Nephron progenitor cell (in vitro differentiated cells): Measurements from ENCODE around the gene SEC24D.

ENCODE experiments used
- DNase-seq: peaks from one replicate; pipeline ENCODE4 v3.0.0; 2021
- H3K27ac Mint-ChIP-seq: 2 replicates; pipeline ENCODE4 v1.8.0; 2021; ENCODE audit warnings: mild to moderate bottlenecking, moderate library complexity, mixed read lengths
- H3K27me3 Mint-ChIP-seq: 2 replicates; pipeline ENCODE4 v1.8.0; 2021; ENCODE audit warnings: mild to moderate bottlenecking, low read depth, mixed read lengths; ENCODE audit not compliant: poor library complexity
- H3K36me3 Mint-ChIP-seq: 2 replicates; pipeline ENCODE4 v1.8.0; 2021; ENCODE audit warnings: low read depth, mixed read lengths
- H3K4me1 Mint-ChIP-seq: 2 replicates; pipeline ENCODE4 v1.8.0; 2021; ENCODE audit warnings: mixed read lengths
- H3K4me3 Mint-ChIP-seq: 2 replicates; pipeline ENCODE4 v1.8.0; 2021; ENCODE audit warnings: mild to moderate bottlenecking, moderate library complexity, mixed read lengths
- H3K9me3 Mint-ChIP-seq: 2 replicates; pipeline ENCODE4 v1.8.0; 2021; ENCODE audit warnings: mild to moderate bottlenecking, moderate library complexity, mixed read lengths
- CTCF ChIP-seq: fragments of 200-600 bp; sonication (generic); IDR thresholded peaks from 2 replicates; pipeline ENCODE4 v1.5.0; 2021; ENCODE audit warnings: antibody characterized with exemption

Gene SEC24D

GRCh38 chr4:118823471-118823870 lies 12.5 kb downstream of the SEC24D start:
- H3K4me3 Mint-ChIP-seq, result no peak overlapping the region
- no peak overlapping the region for H3K27ac Mint-ChIP-seq
- no peak for TF ChIP-seq CTCF
- no peaks in the 10 kb centered on the region for H3K27me3 Mint-ChIP-seq
- H3K4me1 Mint-ChIP-seq, result peaks cover 5% of the 10 kb centered on the region
- no peaks in the 10 kb centered on the region for H3K9me3 Mint-ChIP-seq
- DNase-seq, result no peak
- peaks cover 13% of the 10 kb centered on the region for H3K36me3 Mint-ChIP-seq

- Mint-ChIP-seq H3K27ac (no peak overlapping the region), H3K4me3 (no peak overlapping the region), H3K36me3 (peaks cover 13% of the 10 kb centered on the region), H3K4me1 (peaks cover 1% of the 10 kb centered on the region), H3K9me3 (no peaks in the 10 kb centered on the region), H3K27me3 (no peaks in the 10 kb centered on the region)
- DNase-seq, result no peak
- no peak for TF ChIP-seq CTCF
Measured at GRCh38 chr4:118821590-118822293, 14.2 kb downstream of the SEC24D start.

GRCh38 chr4:118817178-118817930 lies 18.6 kb downstream of the SEC24D start:
- Mint-ChIP-seq H3K4me1 (no peaks in the 10 kb centered on the region), H3K9me3 (no peaks in the 10 kb centered on the region), H3K27me3 (no peaks in the 10 kb centered on the region), H3K36me3 (peaks cover 33% of the 10 kb centered on the region), H3K4me3 (no peak overlapping the region), H3K27ac (no peak overlapping the region)
- no peak for DNase-seq
- no peak for TF ChIP-seq CTCF

GRCh38 chr4:118816538-118817177 lies 19.3 kb downstream of the SEC24D start:
- no peak overlapping the region for H3K27ac Mint-ChIP-seq
- no peak for DNase-seq
- no peaks in the 10 kb centered on the region for H3K4me1 Mint-ChIP-seq
- no peaks in the 10 kb centered on the region for H3K9me3 Mint-ChIP-seq
- H3K36me3 Mint-ChIP-seq, result peaks cover 34% of the 10 kb centered on the region
- no peaks in the 10 kb centered on the region for H3K27me3 Mint-ChIP-seq
- no peak for TF ChIP-seq CTCF
- no peak overlapping the region for H3K4me3 Mint-ChIP-seq

- no peak for TF ChIP-seq CTCF
- no peaks in the 10 kb centered on the region for H3K4me1 Mint-ChIP-seq
- H3K9me3 Mint-ChIP-seq, result no peaks in the 10 kb centered on the region
- H3K27ac Mint-ChIP-seq, result no peak overlapping the region
- no peaks in the 10 kb centered on the region for H3K27me3 Mint-ChIP-seq
- no peak overlapping the region for H3K4me3 Mint-ChIP-seq
- no peak for DNase-seq
- H3K36me3 Mint-ChIP-seq, result peaks cover 45% of the 10 kb centered on the region
Measured at GRCh38 chr4:118814891-118815290, 21.0 kb downstream of the SEC24D start.
